GM12878 (cell line): ENCODE results near the gene VPS54.

Experiments
- ATF3 ChIP-seq: IDR thresholded peaks from 2 replicates; pipeline ENCODE4 v1.6.1; 2011; ENCODE audit warnings: low read depth, mild to moderate bottlenecking, low read length, moderate library complexity, borderline replicate concordance; ENCODE audit errors: extremely low read depth
- CHD2 ChIP-seq: IDR thresholded peaks from 2 replicates; pipeline ENCODE4 v1.6.1; 2011; ENCODE audit warnings: low read depth, low read length, improper control_type of control experiment, borderline replicate concordance
- CTCF ChIP-seq, 3 experiments: IDR thresholded peaks in 2 of 3; conservative IDR thresholded peaks in 1 of 3; 2 replicates each; pipeline ENCODE4 v1.5.1; 2011; ENCODE audit warnings: low read depth in 3 of 3, low read length in 3 of 3, mild to moderate bottlenecking in 3 of 3, control low read depth in 2 of 3, moderate library complexity in 2 of 3, inconsistent platforms in 1 of 3, mixed read lengths in 1 of 3; ENCODE audit not compliant: control insufficient read depth in 2 of 3, insufficient read depth in 1 of 3; ENCODE audit errors: extremely low read depth in 1 of 3
- EP300 ChIP-seq, 2 experiments: fragments of 150-350 bp in 1 of 2; IDR thresholded peaks; 2 replicates each; pipeline ENCODE4 v1.6.1; 2011 to 2012; ENCODE audit warnings: low read depth in 2 of 2, low read length in 2 of 2, borderline replicate concordance in 1 of 2, improper control_type of control experiment in 1 of 2, inconsistent platforms in 1 of 2; ENCODE audit not compliant: control insufficient read depth in 1 of 2
- KDM1A ChIP-seq: fragments of 200-600 bp; sonication (generic); IDR thresholded peaks from 2 replicates; pipeline ENCODE4 v1.6.1; 2016; ENCODE audit warnings: borderline replicate concordance
- MXI1 ChIP-seq: fragments of 150-350 bp; IDR thresholded peaks from 2 replicates; pipeline ENCODE4 v1.6.1; 2011; ENCODE audit warnings: low read depth, mild to moderate bottlenecking, inconsistent platforms, low read length, improper control_type of control experiment
- POLR2A ChIP-seq: IDR thresholded peaks from 2 replicates; pipeline ENCODE4 v1.6.1; 2011; ENCODE audit warnings: low read depth, mild to moderate bottlenecking, low read length
- POLR2AphosphoS5 ChIP-seq: IDR thresholded peaks from 2 replicates; pipeline ENCODE4 v1.6.1; 2011; ENCODE audit warnings: mild to moderate bottlenecking, low read length, inconsistent platforms
- TAF1 ChIP-seq: IDR thresholded peaks from 2 replicates; pipeline ENCODE4 v1.6.1; 2011; ENCODE audit warnings: mild to moderate bottlenecking, low read depth, low read length, borderline replicate concordance

- TF ChIP-seq POLR2A (no peak), TAF1 (no peak), ATF3 (no peak), CTCF (IDR thresholded peaks at IDR 0.05 in 2 of 3, conservative IDR thresholded peaks at IDR 0.05 in 1 of 3; ENCODE audit: control insufficient read depth in 2 of 3, extremely low read depth in 1 of 3, insufficient read depth in 1 of 3, low read depth in 3 of 3, low read length in 3 of 3) (no peak), MXI1 (no peak), POLR2AphosphoS5 (no peak), CHD2 (no peak), EP300 (IDR thresholded peaks at IDR 0.05; ENCODE audit: borderline replicate concordance in 1 of 2, control insufficient read depth in 1 of 2, low read depth in 2 of 2, low read length in 2 of 2) (no peak), KDM1A (no peak)
Measured at GRCh38 chr2:64063924-64064331, 44.7 kb upstream of the VPS54 start.
